ENCODE measurements around the gene CCNL2.
"Not testable (repeated sequence)": the region's sequence is repeated elsewhere in the genome, so short reads cannot be mapped to it uniquely, and the experiment has no call there.

CCNL2 gene

GRCh38 chr1:1387098-1388077, 11.7 kb downstream of the CCNL2 start:
- peaks cover 3% of the 10 kb centered on the region for H3K4me1 Mint-ChIP-seq (ENCODE audit: low read depth)
- H3K4me3 Mint-ChIP-seq = no peak overlapping the region
- H3K9me3 Mint-ChIP-seq = no peaks in the 10 kb centered on the region
- no peak overlapping the region for H3K27ac Mint-ChIP-seq
- H3K27me3 Mint-ChIP-seq = no peaks in the 10 kb centered on the region
- DNase-seq = no peak
- peaks cover 80% of the 10 kb centered on the region for H3K36me3 Mint-ChIP-seq (ENCODE audit: low read depth)

- H3K36me3 Mint-ChIP-seq (ENCODE audit: low read depth) = peaks cover 73% of the 10 kb centered on the region
Observed at GRCh38 chr1:1385931-1386330, 13.2 kb downstream of the CCNL2 start.

GRCh38 chr1:1385339-1385738, 13.8 kb downstream of the CCNL2 start:
- not testable (repeated sequence) for H3K4me3 Mint-ChIP-seq; DNase-seq; H3K27me3 Mint-ChIP-seq; H3K27ac Mint-ChIP-seq; H3K4me1 Mint-ChIP-seq (ENCODE audit: low read depth); H3K9me3 Mint-ChIP-seq
- H3K36me3 Mint-ChIP-seq (ENCODE audit: low read depth) = peaks cover 67% of the 10 kb centered on the region

More at GRCh38 chr1:1385931-1386330, 13.2 kb downstream of the CCNL2 start:
- no peaks in the 10 kb centered on the region for H3K27me3 Mint-ChIP-seq
- H3K27ac Mint-ChIP-seq = no peak overlapping the region
- no peak overlapping the region for H3K4me3 Mint-ChIP-seq
- no peaks in the 10 kb centered on the region for H3K9me3 Mint-ChIP-seq
- DNase-seq = no peak
- peaks cover 2% of the 10 kb centered on the region for H3K4me1 Mint-ChIP-seq (ENCODE audit: low read depth)

- peaks cover 36% of the 10 kb centered on the region for H3K36me3 Mint-ChIP-seq (ENCODE audit: low read depth)
Observed at GRCh38 chr1:1381294-1381693, 17.8 kb downstream of the CCNL2 start.

GRCh38 chr1:1380860-1381259, 18.3 kb downstream of the CCNL2 start:
- H3K36me3 Mint-ChIP-seq (ENCODE audit: low read depth) = peaks cover 31% of the 10 kb centered on the region
- DNase-seq = no peak
- peaks cover 7% of the 10 kb centered on the region for H3K4me1 Mint-ChIP-seq (ENCODE audit: low read depth)
- no peaks in the 10 kb centered on the region for H3K27me3 Mint-ChIP-seq
- no peaks in the 10 kb centered on the region for H3K9me3 Mint-ChIP-seq
- H3K27ac Mint-ChIP-seq = no peak overlapping the region
- H3K4me3 Mint-ChIP-seq = no peak overlapping the region

More at GRCh38 chr1:1381294-1381693, 17.8 kb downstream of the CCNL2 start:
- Mint-ChIP-seq H3K27ac (no peak overlapping the region), H3K27me3 (no peaks in the 10 kb centered on the region), H3K4me1 (ENCODE audit: low read depth) (peaks cover 4% of the 10 kb centered on the region), H3K4me3 (no peak overlapping the region), H3K9me3 (no peaks in the 10 kb centered on the region)
- DNase-seq = no peak

GRCh38 chr1:1377540-1378205, 21.5 kb downstream of the CCNL2 start:
- H3K27me3 Mint-ChIP-seq = no peaks in the 10 kb centered on the region
- H3K36me3 Mint-ChIP-seq (ENCODE audit: low read depth) = peaks cover 40% of the 10 kb centered on the region
- H3K27ac Mint-ChIP-seq = no peak overlapping the region
- H3K4me1 Mint-ChIP-seq (ENCODE audit: low read depth) = peaks cover 22% of the 10 kb centered on the region
- H3K4me3 Mint-ChIP-seq = no peak overlapping the region
- no peaks in the 10 kb centered on the region for H3K9me3 Mint-ChIP-seq
- no peak for DNase-seq

- DNase-seq = no peak
- no peaks in the 10 kb centered on the region for H3K9me3 Mint-ChIP-seq
- no peaks in the 10 kb centered on the region for H3K27me3 Mint-ChIP-seq
- H3K27ac Mint-ChIP-seq = peak overlapping the region; percentile 87
- peaks cover 31% of the 10 kb centered on the region for H3K4me1 Mint-ChIP-seq (ENCODE audit: low read depth)
- peak overlapping the region; percentile 90 for H3K4me3 Mint-ChIP-seq
- H3K36me3 Mint-ChIP-seq (ENCODE audit: low read depth) = peaks cover 38% of the 10 kb centered on the region
Observed at GRCh38 chr1:1376551-1377226, 22.4 kb downstream of the CCNL2 start.

GRCh38 chr1:1374929-1375662, 24.0 kb downstream of the CCNL2 start, which contains the start of gene AURKAIP1:
TSS of gene AURKAIP1 (minus strand) at chr1:1375207. CDS start at chr1:1374756, 451 bp downstream.
- H3K27ac Mint-ChIP-seq = peak within 1 kb of the TSS; percentile 96
- no peaks in the 10 kb centered on the region for H3K9me3 Mint-ChIP-seq
- H3K4me3 Mint-ChIP-seq = peak within 1 kb of the TSS; percentile 90
- peak; percentile 93 for DNase-seq
- no peaks in the 10 kb centered on the region for H3K27me3 Mint-ChIP-seq
- H3K4me1 Mint-ChIP-seq (ENCODE audit: low read depth) = peaks cover 39% of the 10 kb centered on the region
- peaks cover 35% of the 10 kb centered on the region for H3K36me3 Mint-ChIP-seq (ENCODE audit: low read depth)

- Mint-ChIP-seq H3K36me3 (ENCODE audit: low read depth) (peaks cover 35% of the 10 kb centered on the region), H3K4me1 (ENCODE audit: low read depth) (peaks cover 39% of the 10 kb centered on the region), H3K4me3 (peak overlapping the region; percentile 90), H3K27me3 (no peaks in the 10 kb centered on the region), H3K27ac (peak overlapping the region; percentile 96), H3K9me3 (no peaks in the 10 kb centered on the region)
- peak; percentile 40 for DNase-seq
Observed at GRCh38 chr1:1374589-1374928, 24.6 kb downstream of the CCNL2 start.

GRCh38 chr1:1373815-1374588, 25.1 kb downstream of the CCNL2 start:
- Mint-ChIP-seq H3K9me3 (no peaks in the 10 kb centered on the region), H3K27ac (peak overlapping the region; percentile 96), H3K27me3 (no peaks in the 10 kb centered on the region), H3K36me3 (ENCODE audit: low read depth) (peaks cover 35% of the 10 kb centered on the region), H3K4me3 (peak overlapping the region; percentile 90), H3K4me1 (ENCODE audit: low read depth) (peaks cover 39% of the 10 kb centered on the region)
- DNase-seq = no peak

GRCh38 chr1:1373051-1373814, 25.9 kb downstream of the CCNL2 start:
- Mint-ChIP-seq H3K27ac (peak overlapping the region; percentile 96), H3K36me3 (ENCODE audit: low read depth) (peaks cover 33% of the 10 kb centered on the region), H3K4me1 (ENCODE audit: low read depth) (peaks cover 39% of the 10 kb centered on the region), H3K27me3 (no peaks in the 10 kb centered on the region), H3K4me3 (peak overlapping the region; percentile 90), H3K9me3 (no peaks in the 10 kb centered on the region)
- DNase-seq = no peak

- Mint-ChIP-seq H3K36me3 (ENCODE audit: low read depth) (peaks cover 30% of the 10 kb centered on the region), H3K9me3 (no peaks in the 10 kb centered on the region), H3K27ac (peak overlapping the region; percentile 79), H3K4me1 (ENCODE audit: low read depth) (peaks cover 39% of the 10 kb centered on the region), H3K27me3 (no peaks in the 10 kb centered on the region), H3K4me3 (peak overlapping the region; percentile 60)
- DNase-seq = peak; percentile 89
Observed at GRCh38 chr1:1371746-1372711, 27.1 kb downstream of the CCNL2 start.

Measured in activated T-cell treated with anti-CD3 and anti-CD28 coated beads, Interleukin-2, amount 50 U/mL, for 24 hours (primary cell).